ENCODE results near the gene ERG.

GRCh38 chr21:38413958-38414548 is 84.2 kb downstream of the ERG start:
- no peak for TF ChIP-seq CTCF (IDR thresholded peaks at IDR 0.05)
- no peak for TF ChIP-seq RFX5 (IDR thresholded peaks at IDR 0.05; ENCODE audit: low read length)
